Fibroblast of skin of scalp (primary cell): ENCODE results near the gene TSKU.
"Not testable (repeated sequence)": the region's sequence is repeated elsewhere in the genome, so short reads cannot be mapped to it uniquely, and the experiment has no call there.

Source experiments
- DNase-seq: peaks from one replicate; pipeline ENCODE4 v3.0.0-alpha.2; 2013

Gene TSKU

DNA sequence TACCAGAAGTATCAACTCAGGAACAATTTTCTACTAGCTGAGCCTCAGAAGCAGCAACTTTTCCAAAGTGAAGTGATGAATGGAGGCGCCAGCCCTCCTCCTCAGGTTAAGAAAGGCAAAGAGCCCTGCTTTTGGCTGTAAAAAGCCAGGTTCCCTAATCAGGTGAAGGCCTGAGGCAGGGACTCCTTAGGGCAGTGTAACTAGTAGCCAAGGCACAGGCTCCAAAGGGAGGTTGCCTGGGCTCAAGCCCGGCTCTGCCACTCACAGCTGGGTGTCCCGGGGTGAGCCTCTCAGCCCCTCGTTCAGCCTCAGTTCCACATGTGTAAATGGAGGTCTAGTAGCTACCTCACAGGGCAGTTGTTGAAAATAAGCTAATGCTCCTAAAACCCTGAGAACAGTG is 19.5 kb downstream of the TSKU start:
- no peak for DNase-seq

DNA sequence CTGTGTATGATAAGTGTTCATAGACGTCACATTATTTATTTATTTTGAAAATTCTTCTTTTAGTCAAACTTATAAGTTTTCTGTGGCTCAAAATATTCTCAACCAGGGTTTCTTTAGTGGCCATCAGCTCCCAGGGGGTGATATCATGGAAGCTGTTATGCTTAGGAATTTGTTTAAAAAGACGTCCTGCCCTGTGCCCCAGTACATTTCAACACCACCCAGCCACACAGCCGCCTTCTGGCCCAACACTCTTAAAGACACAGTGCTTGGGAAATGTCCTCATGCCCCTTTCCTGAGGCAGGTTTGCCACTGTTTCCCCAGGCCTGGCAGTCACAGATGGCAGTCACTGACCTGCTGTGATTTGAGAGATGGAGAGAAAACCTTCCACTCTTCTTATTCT is 19.9 kb downstream of the TSKU start:
- DNase-seq: peak; percentile 64

DNA sequence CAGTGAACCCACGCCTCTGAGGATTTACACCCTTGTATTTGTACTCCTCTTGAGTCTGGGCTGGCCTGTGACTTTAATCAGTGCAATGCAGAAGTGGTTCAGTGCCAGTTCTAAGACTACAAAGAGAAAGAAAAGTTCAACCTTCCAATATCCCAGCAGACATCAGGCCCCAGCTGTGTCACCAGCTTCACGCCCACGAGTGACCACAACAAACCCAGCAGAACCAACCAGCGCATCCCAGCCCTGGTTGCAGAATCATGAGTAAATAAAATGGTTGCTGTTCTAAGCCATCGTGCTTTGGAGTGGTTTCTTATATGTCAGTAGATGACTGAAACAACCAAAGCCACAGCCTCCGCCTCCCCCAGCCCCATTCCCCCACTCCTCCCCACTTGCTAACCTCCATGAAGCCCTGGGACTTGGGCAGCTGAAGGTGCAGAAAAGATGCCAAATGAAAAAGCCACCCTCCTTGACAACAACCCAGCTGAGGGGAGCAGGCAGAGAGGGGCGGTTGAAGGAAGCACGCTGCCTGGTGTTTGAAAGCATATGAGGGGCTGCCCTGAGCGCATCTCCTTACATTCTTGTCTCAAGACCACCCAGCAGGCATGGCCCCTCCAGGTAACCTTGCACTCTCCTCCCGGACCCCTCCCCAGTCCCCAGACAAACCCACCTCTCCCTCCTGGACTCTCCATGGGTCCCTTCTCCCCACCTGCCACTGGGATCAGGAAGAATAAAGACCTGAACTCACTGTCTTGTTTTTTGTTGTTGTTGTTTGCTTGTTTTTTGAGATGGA is 20.9 kb downstream of the TSKU start:
- no peak for DNase-seq

DNA sequence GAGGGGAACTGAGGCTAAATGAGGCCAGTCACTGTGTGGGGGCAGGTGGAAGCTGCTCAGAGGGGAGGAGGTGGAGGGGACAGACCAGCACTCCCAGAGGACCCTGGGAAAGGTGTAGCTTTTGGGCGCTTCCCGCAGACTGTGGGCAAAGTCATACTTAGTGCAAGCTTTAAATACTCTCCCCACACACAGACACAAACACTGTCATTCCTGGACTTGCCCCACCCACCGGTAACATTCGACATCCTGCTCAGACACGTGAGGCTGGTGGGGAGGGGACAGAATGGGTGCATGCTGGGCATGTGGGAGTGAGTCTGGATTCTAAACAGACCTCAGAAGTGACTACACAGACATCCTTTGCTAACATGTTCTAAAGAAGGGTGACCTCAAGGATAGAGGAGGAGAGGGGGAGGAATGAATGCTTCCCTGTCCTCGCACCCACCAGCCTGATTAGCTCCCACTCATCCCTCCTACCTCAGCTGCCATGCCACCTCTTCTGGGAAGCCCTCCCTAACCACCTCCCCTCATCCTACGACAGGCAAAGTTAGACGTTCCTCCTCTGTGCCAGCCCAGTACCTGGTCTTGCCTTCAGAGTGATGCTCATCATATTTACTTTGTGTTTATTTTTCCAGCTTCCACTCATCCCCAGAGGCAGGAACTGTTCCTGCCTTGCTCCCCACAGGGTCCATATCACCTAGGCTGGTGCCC is 22.2 kb downstream of the TSKU start:
- no peak for DNase-seq

DNA sequence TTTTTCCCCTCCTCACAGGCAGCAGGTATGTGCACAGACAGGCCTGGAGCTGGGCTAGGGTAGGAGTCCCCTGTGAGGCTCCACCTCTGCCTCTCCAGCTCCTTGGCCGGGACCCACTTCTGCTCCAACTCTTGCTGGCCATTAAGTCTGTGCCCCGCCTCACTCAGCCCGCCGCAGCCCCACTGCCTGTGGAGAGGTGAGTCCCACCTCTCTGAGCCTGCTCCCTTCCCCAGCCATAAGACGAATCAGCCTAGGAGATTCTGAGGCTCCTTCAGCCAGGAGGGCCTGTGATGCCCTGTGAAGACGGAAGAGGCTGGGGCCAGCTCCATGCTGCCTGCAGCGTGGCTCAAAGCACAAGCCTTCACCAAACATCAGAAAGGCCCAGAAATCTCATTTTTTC is 23.0 kb downstream of the TSKU start:
- DNase-seq: no peak

DNA sequence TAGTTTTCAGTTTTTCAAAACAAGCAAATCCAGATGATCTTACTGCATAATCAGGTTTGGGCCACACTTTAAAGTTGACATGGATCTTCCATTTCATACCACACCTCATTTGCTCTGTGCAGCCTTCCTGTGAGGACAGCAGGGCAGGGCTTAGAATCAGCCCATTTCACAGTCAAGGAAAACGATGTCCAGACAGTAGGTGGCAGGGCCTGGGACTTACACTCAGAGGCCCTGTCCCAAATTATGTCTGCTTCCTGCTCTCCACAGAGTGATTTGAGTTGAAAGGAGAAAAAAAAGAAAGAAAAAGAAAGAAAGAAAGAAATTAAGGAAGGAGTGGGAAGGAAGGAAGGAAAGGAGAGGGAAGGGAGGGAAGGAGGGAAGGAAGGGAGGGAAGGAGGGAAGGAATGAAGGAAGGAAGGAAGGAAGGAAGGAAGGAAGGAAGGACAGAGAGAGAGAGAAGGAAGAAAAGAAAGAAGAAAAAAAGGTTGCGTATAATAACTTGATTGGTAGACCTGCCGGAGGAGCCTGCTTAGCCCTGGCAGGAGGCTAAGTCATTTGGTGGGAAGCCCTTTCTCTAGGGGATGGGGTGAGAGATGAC is 23.6 kb downstream of the TSKU start:
- no peak for DNase-seq

DNA sequence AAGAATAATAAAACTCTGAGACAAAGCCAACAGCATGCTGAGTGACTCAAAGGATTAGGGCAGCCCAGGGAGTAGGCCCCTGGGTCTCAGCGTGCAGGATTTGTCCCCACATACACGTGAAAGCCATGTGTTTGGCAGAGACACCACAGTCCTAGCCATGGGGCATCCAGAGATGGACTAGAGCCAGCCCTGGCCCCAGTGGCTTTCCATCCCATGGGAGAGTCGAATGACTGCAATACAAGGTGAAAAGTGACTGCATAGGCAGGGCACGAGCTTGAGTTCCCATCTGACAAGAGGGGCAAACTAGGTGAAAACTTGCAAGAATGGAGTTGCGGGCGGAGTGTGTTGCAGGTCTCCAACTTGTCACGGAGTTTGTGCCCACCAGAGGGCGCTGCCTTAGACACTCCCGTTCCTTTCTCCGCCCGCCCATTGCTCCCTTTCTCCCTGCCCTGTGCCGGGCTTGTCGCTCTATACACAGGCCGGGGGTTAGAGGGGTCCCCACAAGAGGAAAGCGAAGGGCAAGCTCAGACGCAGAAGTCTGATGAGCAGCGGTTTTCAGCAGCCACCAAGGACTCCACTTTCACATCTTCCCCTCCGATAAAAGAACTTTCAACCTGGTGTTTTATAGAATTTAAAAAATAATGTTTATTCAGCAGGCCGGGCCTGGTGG is 24.2 kb downstream of the TSKU start:
- peak; percentile 82 for DNase-seq

DNA sequence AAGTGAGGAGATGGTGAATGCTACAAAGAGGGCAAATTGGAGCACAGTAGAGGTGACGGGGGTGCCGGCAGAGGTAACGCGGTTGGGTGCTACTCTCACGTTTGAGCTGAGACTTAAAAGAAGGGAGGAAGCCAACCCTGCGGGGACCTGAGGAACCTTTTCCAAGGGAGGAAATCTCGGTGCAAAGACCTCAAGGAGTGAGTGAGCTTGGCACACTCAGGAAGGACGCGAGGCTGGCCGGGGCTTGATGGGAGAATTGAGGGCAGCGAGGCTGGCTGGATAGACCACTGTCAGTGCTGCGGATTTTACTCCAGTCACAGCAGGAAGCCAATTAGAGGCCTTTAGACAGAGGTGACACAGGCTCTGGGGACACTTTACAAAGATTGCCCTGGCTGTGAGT is 25.0 kb downstream of the TSKU start:
- DNase-seq: no peak

DNA sequence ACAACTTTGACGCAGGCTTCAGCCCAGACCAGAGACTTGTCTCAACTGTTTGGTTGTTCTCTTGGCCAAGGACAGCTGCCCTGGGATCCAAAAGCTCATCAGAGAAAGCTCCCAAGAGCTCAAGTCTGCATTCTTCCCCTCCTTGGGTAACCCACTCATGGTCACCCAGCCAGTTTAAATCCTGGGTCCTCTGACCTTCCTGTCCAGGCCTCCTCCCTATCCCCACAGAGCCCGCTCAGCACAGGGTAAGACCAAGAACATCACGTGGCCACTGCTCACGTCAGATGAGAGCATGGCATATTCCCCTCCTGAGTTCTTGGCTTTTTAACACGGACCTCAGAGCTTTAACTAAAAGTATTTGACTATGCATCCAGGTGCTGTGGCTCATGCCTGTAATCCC is 25.8 kb downstream of the TSKU start:
- DNase-seq: no peak

DNA sequence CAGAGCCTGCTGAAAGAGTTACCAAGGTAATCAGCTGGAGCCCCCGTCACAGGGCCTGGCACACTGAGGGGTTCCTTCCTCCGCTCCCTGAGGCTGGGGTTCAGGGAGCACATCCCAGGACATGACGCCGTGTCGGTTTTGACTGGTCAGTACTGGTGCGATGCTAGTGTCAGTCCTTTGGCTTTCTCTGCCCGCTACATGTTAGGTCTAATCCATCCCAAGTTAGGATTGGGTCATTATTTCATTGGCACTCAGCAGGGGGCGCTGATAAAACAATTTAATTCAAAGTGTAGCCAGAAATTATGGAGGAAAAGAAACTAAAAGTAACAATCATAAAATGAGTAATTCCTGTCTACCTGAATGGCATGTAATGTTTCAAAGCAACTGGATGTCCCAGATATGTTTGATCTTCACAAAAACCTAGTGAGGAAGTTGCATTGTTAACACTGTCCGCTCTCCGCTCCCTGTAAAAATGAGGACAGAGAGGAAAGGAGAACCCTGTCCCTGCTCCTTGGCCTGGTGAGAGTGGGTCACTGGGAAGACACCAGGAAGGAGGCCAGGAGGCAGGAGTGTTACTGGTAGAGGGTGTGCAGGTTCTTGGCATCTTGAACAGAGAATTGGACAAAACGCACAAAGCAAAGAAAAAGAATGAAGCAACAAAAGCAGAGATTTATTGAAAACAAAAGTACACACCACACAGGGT is 27.1 kb downstream of the TSKU start:
- peak; percentile 36 for DNase-seq

DNA sequence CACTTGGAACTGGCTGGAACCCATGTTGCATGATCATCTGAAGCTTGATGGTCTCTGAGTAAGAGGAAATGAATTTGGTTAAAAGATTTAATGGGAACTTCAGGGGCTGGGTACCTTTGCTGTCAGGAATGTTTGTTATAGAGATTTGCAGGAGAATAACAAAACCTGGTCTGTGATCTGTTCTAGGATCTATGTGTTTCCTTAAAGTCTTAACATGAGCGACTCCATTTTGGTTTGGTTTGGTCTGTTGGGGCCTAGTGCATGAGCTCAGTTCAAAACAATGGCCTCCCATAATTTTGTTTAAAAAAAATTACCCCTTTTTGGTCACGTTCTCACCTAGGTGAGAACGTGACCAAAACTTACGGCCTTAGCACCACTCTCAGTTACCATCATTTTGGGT is 28.1 kb downstream of the TSKU start:
- DNase-seq: no peak

DNA sequence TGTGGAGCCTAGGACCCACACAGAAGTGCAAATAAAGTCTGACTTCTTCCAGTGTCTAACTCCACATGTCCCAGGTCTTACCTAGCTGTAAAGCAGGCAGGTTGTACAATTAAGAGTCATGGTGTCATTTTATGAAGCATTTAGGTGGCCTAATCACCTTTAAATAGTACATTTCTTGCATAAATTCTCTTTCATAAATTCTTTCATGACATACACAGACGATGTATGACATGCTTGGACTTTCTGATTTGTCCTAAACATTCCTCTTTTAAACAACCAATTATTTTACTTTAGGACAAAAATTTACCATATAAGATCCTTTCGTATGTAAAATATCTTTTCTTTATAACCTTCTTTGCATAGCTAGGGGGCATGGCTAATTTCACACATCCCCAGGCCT is 31.3 kb downstream of the TSKU start:
- no peak for DNase-seq

DNA sequence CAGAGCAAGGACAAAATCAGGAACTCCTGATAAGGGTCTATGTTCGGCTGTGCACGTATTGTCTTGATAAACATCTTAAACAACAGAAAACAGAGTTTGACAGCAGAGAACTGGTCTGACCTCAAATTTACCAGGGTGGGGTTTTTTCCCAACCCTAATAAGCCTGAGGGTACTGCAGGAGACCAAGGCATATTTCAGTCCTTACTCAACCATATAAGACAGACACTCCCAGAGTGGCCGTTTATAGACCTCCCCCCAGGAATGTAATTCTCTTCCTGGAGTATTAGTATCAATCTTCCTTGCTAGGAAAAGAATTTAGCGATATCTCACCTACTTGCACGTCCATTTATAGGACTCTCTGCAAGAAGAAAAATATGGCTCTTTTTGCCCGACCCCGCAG is 32.5 kb downstream of the TSKU start:
- DNase-seq: not testable (repeated sequence)

DNA sequence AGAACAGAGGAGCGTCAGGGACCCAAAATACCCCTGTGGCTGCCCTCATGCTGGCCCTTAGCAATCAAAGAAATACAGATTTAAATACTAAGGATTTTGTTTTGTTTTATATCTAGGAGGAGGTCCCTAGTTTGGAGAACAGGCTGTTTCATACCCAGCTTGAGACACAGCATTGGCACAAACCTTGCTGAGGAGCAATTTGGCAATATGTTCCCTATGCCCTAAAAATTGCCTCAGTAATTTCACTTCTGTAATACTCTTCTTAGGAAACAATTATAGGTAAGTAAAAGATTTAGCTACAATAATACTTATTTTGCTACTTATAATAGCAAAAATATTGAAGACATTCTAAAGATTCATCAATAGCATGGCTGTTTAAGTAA is 37.0 kb downstream of the TSKU start:
- no peak for DNase-seq

DNA sequence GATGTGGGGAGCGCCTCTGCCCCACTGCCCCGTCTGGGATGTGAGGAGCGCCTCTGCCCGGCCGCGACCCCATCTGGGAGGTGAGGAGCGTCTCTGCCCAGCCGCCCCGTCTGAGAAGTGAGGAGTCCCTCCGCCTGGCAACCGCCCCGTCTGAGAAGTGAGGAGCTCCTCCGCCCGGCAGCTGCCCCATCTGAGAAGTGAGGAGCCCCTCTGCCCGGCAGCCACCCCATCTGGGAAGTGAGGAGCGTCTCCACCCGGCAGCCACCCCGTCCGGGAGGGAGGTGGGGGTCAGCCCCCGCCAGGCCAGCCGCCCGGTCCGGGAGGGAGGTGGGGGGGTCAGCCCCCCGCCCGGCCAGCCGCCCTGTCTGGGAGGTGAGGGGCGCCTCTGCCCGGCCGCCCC is 38.2 kb downstream of the TSKU start:
- not testable (repeated sequence) for DNase-seq

DNA sequence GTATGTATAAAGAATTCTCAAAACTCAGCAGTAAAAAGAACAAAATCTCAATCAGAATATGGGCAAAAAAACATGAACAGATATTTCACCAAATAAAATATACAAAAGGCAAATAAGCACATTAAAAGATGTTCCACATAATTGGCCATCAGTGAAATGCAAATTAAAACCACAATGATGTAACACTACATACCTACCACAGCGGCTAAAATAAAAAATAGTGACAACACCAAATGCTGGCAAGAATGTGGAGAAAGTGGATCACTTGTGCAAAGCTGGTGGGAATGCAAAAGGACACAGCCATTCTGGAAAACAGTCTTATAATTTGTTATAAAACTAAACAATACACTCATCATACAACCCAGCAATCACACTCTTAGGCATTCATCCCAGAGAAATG is 39.2 kb downstream of the TSKU start:
- no peak for DNase-seq

DNA sequence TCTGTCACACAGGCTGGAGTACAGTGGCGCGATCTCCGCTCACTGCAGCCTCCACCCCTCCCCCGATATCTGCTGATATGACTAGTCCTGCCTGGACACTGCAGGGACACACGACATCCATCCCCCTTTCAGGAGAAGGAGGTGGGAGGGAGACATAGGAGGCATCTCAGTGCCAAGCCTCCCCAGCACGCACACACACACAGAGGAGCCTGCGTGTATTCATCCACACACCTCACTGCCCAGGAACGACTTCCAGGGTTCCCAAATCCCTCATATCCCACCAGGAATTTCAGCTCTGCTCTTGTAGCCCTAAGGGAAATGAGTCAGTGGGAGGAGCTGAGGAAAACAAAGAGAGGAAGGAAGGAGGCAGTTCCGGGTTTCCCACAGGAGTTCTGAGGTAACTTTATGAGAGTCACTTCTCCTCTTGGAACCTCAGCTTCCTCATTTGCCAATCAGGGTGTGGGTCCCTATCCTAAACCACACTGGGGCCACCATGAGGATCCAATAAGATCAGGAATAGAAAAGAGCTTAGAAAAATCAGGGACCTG is 40.4 kb downstream of the TSKU start:
- DNase-seq: peak; percentile 88

DNA sequence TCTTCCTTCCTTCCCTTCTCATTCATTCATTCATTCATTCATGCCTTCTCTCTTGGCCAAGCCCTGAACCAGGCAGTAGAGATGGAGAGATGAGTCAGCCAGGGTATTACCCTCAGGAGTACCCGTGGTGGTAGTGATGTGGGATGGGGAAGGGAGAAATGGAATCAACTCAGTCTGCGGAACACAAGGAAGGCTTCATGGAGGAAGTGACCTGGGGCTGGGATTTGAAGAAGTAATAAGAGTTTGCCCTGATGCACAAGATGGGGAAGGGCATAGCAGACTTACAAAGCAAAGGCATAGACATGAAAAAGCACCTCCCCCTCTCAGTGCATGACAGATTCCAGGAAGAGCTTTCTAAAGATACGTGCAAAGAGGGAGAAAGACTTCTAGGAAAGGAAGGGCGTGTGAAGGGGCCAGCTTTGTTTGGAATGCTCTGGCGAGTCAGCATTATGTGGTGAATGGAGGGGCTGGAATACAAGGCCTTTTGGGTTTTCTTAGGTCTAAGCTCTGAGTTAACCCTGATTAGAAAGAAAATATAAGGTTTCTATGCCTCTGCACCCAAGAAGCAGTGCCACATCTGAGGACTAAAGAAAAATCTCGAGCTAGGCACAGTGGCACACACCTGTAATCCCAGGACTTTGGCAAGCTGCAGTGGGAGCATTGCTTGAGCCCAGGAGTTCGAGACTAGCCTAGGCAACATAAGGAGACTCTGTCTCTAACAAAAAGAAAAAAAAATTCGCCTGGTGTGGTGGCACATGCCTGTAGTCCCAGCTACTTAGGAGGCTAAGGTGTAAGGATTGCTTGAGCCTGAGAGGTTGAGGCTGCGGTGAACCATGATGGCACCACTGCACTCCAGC is 41.2 kb downstream of the TSKU start:
- DNase-seq: peak; percentile 78

DNA sequence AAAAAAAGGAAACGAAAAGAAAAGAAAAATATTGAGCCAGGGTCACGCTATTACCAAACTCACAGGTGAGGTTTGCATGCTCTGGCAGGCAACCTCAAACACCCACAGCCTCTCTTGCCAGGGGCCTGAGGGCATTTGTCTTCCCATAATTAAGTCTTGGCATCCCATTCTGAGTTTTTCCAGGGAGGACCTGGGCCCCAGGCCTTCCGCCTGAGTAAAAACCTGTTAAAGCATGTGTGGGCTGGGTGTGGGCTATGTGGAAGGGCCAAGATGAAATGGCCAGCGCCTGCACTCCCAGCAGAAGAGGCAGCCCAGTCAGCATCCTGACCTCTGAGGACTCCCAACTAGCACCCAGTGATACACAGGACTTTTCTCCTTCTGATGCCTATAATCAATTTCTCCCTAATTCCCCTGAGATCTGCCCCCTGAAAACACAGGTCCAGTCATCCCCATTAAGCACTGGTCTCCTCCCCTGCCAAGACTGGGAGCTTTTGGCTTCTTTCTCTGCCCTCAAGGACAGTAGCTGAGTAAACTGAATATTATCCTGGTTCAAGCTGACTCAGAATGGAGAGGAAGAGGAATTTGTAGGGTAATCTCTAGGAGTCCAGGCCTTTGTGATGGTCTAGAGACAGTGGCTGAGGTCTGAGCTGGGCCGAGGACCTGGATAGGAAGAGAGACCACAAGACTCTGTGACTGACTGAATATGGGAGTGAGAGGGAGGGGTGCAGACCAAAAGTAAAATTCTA is 42.0 kb downstream of the TSKU start:
- DNase-seq: peak; percentile 37

DNA sequence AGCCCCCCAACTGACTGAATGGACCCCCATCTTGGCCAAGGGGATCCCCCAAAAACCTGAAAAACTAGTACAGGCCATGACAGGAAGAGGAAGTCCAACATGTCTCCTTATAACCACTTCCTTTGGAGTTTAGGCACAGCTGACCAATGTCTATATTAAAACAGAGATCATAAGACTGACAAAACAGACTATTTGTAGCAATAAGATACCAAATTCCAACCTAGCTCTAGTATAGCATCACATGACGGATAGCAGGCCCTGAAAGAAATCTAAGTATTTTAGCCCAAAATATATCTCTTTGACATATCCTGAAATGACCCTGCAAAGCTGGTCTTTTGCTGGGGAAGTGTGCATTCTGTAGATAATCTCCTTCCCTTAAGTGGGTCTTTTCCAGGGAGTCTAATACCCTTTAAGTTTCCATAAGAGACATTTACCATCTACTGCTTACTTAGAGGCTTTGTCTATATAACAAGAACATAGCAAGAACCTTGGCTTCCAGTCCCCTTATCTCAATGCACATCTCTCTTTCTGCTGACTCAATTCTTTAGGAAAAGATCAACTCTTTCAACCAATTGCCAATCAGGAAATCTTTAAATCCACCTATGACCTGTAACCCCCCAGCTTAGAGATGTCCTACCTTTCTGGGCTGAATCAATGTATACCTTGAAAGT is 42.7 kb downstream of the TSKU start:
- no peak for DNase-seq
